Hepatic stellate cell (primary cell): ENCODE results near the gene CRYGN.

Experiments
- DNase-seq: peaks from one replicate; pipeline ENCODE4 v3.0.0; 2011; ENCODE audit warnings: low spot score

Gene CRYGN

GRCh38 chr7:151438864-151439601 lies 908 bp downstream of the CRYGN start:
- DNase-seq = no peak

- no peak for DNase-seq
These were observed 1.9 kb downstream of the CRYGN start for GRCh38 chr7:151437866-151438516.

- DNase-seq = no peak
These were observed 2.8 kb downstream of the CRYGN start for GRCh38 chr7:151437159-151437553.

- DNase-seq = no peak
These were observed 3.3 kb downstream of the CRYGN start for GRCh38 chr7:151436446-151437158.

- no peak for DNase-seq
These were observed 4.0 kb downstream of the CRYGN start for GRCh38 chr7:151435971-151436370.

- no peak for DNase-seq
These were observed 4.6 kb downstream of the CRYGN start for GRCh38 chr7:151435103-151435916.

- DNase-seq = no peak
These were observed 5.4 kb downstream of the CRYGN start for GRCh38 chr7:151434549-151434948.

- no peak for DNase-seq
These were observed 6.1 kb downstream of the CRYGN start for GRCh38 chr7:151433721-151434400.

- DNase-seq = no peak
These were observed 7.1 kb downstream of the CRYGN start for GRCh38 chr7:151432658-151433521.

GRCh38 chr7:151431768-151432311 lies 8.1 kb downstream of the CRYGN start:
- DNase-seq = no peak

GRCh38 chr7:151431281-151431767 lies 8.6 kb downstream of the CRYGN start:
- no peak for DNase-seq

GRCh38 chr7:151430391-151431205 lies 9.3 kb downstream of the CRYGN start:
- DNase-seq = no peak

GRCh38 chr7:151429560-151430331 lies 10.2 kb downstream of the CRYGN start:
- no peak for DNase-seq

- no peak for DNase-seq
These were observed 10.7 kb downstream of the CRYGN start for GRCh38 chr7:151429237-151429559.

- DNase-seq = peak; percentile 61
These were observed 11.3 kb downstream of the CRYGN start for GRCh38 chr7:151428378-151429236.

GRCh38 chr7:151427705-151428377 lies 12.1 kb downstream of the CRYGN start:
- DNase-seq = no peak
